GM10248 (cell line): ENCODE results near the gene PATJ.
"Not testable (repeated sequence)": the region's sequence is repeated elsewhere in the genome, so short reads cannot be mapped to it uniquely, and the experiment has no call there.

ENCODE experiments used
- CTCF ChIA-PET: fragments of 300-600 bp; sonication (Branson Sonifier 250); formaldehyde crosslinking; extraction: SDS; loops from one replicate; lab custom pipeline; 2021; ENCODE audit warnings: antibody characterized with exemption; lab: Yijun Ruan, JAX
- POLR2A ChIA-PET: fragments of 350-650 bp; sonication (Branson Sonifier 250); formaldehyde crosslinking; extraction: SDS; loops from one replicate; lab custom pipeline; 2020; ENCODE audit warnings: antibody characterized with exemption; lab: Yijun Ruan, JAX
- DNase-seq: peaks from one replicate; pipeline ENCODE4 v3.0.0; 2012; ENCODE audit errors: extremely low spot score
- CTCF ChIP-seq: IDR thresholded peaks from 2 replicates; pipeline ENCODE4 v1.5.1; 2012; ENCODE audit warnings: mild to moderate bottlenecking, low read depth; ENCODE audit errors: extremely low read depth, missing control alignments, control extremely low read depth

The PATJ gene

GRCh38 chr1:62209931-62210595 lies 467.8 kb downstream of the PATJ start:
- ChIA-PET POLR2A (no interaction called here), CTCF (no interaction called here)
- TF ChIP-seq CTCF, result no peak
- DNase-seq, result no peak

GRCh38 chr1:62210960-62211359 lies 468.7 kb downstream of the PATJ start:
- CTCF ChIA-PET, result no interaction called here
- POLR2A ChIA-PET, result no interaction called here
- TF ChIP-seq CTCF, result no peak
- no peak for DNase-seq

- ChIA-PET CTCF (no interaction called here), POLR2A (no interaction called here)
- no peak for TF ChIP-seq CTCF
- DNase-seq, result no peak
These were observed 470.1 kb downstream of the PATJ start for GRCh38 chr1:62212411-62212810.

- DNase-seq, result no peak
- ChIA-PET POLR2A (no interaction called here), CTCF (no interaction called here)
- no peak for TF ChIP-seq CTCF
These were observed 471.0 kb downstream of the PATJ start for GRCh38 chr1:62213075-62213914.

- no peak for DNase-seq
- ChIA-PET CTCF (no interaction called here), POLR2A (no interaction called here)
- no peak for TF ChIP-seq CTCF
These were observed 476.3 kb downstream of the PATJ start for GRCh38 chr1:62218604-62219003.

- DNase-seq, CTCF ChIA-PET, POLR2A ChIA-PET: not testable (repeated sequence)
These were observed 478.2 kb downstream of the PATJ start for GRCh38 chr1:62220456-62220855.

GRCh38 chr1:62221171-62221570 lies 478.9 kb downstream of the PATJ start:
- DNase-seq, result no peak
- ChIA-PET POLR2A (interaction anchor here (0.6 kb wide), 1 partner anchor 618 kb away, joined by 3 read pairs; no protein-coding TSS in a partner anchor), CTCF (no interaction called here)
- TF ChIP-seq CTCF, result no peak
